GM12801 (cell line): ENCODE measurements around the gene HCFC1.

Source experiments
- CTCF ChIP-seq: IDR thresholded peaks from one replicate; pipeline ENCODE4 v1.5.1; 2011; ENCODE audit warnings: control low read depth; ENCODE audit not compliant: insufficient read length; ENCODE audit errors: extremely low read depth

The HCFC1 gene

GRCh38 chrX:153971450-153972367 is at the start of gene HCFC1:
TSS of gene HCFC1 (minus strand) at chrX:153971818. CDS start at chrX:153970840, 978 bp downstream.
- no peak for TF ChIP-seq CTCF

GRCh38 chrX:154021131-154021611 is 49.6 kb upstream of the HCFC1 start:
- no peak for TF ChIP-seq CTCF

GRCh38 chrX:154020536-154021115 is 49.0 kb upstream of the HCFC1 start:
- no peak for TF ChIP-seq CTCF

- TF ChIP-seq CTCF: no peak
These were observed 48.3 kb upstream of the HCFC1 start, which contains the start of gene IRAK1 for GRCh38 chrX:154019633-154020528. TSS of gene IRAK1 (minus strand) at chrX:154019902. CDS start at chrX:154019812, 90 bp downstream.

- TF ChIP-seq CTCF: no peak
These were observed 47.5 kb upstream of the HCFC1 start for GRCh38 chrX:154019061-154019621.

- TF ChIP-seq CTCF: no peak
These were observed 47.0 kb upstream of the HCFC1 start for GRCh38 chrX:154018518-154019060.
